ENCODE results near the gene ZWILCH.

DNA sequence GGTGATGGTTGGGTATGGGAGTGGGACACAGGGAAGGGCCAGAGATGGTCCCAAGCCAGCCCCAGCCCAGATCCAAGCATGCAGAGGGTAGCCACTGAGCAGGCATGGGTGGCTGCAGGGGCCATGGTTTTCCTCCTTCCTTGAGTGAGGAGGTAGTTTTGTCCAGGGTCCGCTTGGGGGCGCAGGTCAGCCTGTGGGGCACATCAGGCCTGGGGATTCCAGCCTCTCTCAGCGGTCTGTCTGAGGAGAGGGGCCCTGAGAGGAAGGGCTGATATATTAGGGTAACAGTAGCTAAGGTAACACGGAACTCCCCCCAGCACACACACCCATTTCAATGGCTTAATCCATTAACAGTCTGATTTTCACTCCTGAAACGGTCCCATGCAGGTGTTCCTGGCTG lies 83.4 kb downstream of the ZWILCH start:
- TF ChIP-seq, protein P1, sequence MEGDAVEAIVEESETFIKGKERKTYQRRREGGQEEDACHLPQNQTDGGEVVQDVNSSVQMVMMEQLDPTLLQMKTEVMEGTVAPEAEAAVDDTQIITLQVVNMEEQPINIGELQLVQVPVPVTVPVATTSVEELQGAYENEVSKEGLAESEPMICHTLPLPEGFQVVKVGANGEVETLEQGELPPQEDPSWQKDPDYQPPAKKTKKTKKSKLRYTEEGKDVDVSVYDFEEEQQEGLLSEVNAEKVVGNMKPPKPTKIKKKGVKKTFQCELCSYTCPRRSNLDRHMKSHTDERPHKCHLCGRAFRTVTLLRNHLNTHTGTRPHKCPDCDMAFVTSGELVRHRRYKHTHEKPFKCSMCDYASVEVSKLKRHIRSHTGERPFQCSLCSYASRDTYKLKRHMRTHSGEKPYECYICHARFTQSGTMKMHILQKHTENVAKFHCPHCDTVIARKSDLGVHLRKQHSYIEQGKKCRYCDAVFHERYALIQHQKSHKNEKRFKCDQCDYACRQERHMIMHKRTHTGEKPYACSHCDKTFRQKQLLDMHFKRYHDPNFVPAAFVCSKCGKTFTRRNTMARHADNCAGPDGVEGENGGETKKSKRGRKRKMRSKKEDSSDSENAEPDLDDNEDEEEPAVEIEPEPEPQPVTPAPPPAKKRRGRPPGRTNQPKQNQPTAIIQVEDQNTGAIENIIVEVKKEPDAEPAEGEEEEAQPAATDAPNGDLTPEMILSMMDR (IDR thresholded peaks at IDR 0.05): peak; percentile 69
- TF ChIP-seq, protein P2, sequence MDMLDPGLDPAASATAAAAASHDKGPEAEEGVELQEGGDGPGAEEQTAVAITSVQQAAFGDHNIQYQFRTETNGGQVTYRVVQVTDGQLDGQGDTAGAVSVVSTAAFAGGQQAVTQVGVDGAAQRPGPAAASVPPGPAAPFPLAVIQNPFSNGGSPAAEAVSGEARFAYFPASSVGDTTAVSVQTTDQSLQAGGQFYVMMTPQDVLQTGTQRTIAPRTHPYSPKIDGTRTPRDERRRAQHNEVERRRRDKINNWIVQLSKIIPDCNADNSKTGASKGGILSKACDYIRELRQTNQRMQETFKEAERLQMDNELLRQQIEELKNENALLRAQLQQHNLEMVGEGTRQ (CRISPR knock-in tag; IDR thresholded peaks at IDR 0.05): no peak
- TF ChIP-seq NR2C2 (CRISPR knock-in tag; IDR thresholded peaks at IDR 0.05): no peak

All from WTC11 (cell line).